ENCODE results near the gene LRMDA.

DNA sequence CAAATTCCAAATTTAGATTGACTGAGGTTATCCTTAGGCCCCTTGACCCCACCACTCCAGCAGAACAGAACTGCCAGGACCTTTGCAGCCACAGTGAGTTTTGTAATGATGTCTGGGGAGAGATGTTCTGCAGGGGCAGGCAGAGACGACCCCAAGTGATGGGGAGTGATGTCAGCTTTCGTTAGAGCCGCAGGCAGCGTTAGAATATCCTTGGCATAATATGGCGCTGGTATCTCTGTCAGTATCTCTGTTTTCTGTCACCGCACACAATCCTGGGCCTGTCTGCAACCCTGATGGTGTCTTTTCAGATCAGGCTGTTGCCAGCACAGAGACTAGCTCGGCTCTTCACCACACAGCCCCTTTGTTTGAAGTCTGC lies 1122.6 kb downstream of the LRMDA start:
- TF ChIP-seq, protein P1, sequence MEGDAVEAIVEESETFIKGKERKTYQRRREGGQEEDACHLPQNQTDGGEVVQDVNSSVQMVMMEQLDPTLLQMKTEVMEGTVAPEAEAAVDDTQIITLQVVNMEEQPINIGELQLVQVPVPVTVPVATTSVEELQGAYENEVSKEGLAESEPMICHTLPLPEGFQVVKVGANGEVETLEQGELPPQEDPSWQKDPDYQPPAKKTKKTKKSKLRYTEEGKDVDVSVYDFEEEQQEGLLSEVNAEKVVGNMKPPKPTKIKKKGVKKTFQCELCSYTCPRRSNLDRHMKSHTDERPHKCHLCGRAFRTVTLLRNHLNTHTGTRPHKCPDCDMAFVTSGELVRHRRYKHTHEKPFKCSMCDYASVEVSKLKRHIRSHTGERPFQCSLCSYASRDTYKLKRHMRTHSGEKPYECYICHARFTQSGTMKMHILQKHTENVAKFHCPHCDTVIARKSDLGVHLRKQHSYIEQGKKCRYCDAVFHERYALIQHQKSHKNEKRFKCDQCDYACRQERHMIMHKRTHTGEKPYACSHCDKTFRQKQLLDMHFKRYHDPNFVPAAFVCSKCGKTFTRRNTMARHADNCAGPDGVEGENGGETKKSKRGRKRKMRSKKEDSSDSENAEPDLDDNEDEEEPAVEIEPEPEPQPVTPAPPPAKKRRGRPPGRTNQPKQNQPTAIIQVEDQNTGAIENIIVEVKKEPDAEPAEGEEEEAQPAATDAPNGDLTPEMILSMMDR (IDR thresholded peaks at IDR 0.05; ENCODE audit: extremely low read depth in 1 of 2, insufficient read depth in 1 of 2, low read depth in 1 of 2, low read length in 2 of 2) = no peak
- TF ChIP-seq EZH2 (IDR thresholded peaks at IDR 0.05; ENCODE audit: borderline replicate concordance, low read depth, low read length, severe bottlenecking) (no peak), POLR2AphosphoS5 (IDR thresholded peaks at IDR 0.05; ENCODE audit: insufficient read depth, low read depth, low read length) (no peak), POLR2A (IDR thresholded peaks at IDR 0.05; ENCODE audit: low read depth, low read length) (no peak), JUN (IDR thresholded peaks at IDR 0.05; ENCODE audit: borderline replicate concordance, insufficient read depth, insufficient read length, low read depth) (no peak)
